Naive thymus-derived CD8-positive, alpha-beta T cell (primary cell): Measurements from ENCODE around the gene TMEM61. TPM values are rescaled to one million over a fixed set of nuclear protein-coding genes. Genes with fewer than 3 reads are reported as not detected.

Experiments
- ATAC-seq, 2 donors: fragments of 150-1000 bp; cut with Tn5 transposase in 1 of 2; sonication (Bioruptor Pico), chemical (Tn5 transposase) in 1 of 2; 1 replicate in 1 of 2; 2 replicates in 1 of 2; pipeline ENCODE4 v1.10.0; 2021; ENCODE audit warnings: mild to moderate bottlenecking in 2 of 2, moderate library complexity in 2 of 2
- POLR2A ChIA-PET: fragments of 350-600 bp; sonication (Branson Sonifier 250); formaldehyde crosslinking; loops from one replicate; lab custom pipeline; 2021; ENCODE audit warnings: antibody characterized with exemption; lab: Charles Lee
- DNase-seq, 10 donors: peaks; one replicate each; pipeline versions ENCODE4 v3.0.0 to v3.0.0-alpha.2; 2020 to 2022
- H3K27ac Mint-ChIP-seq, 10 donors: one replicate each; pipeline ENCODE4 v1.8.0; 2020 to 2022; ENCODE audit warnings: mild to moderate bottlenecking in 10 of 10, mixed read lengths in 10 of 10, moderate library complexity in 4 of 10, inconsistent platforms in 1 of 10
- H3K27me3 Mint-ChIP-seq, 5 donors: one replicate each; pipeline ENCODE4 v1.8.0; 2021 to 2022; ENCODE audit warnings: mixed read lengths in 5 of 5
- H3K36me3 Mint-ChIP-seq, 3 donors: one replicate each; pipeline ENCODE4 v1.8.0; 2020 to 2022; ENCODE audit warnings: mixed read lengths in 3 of 3, mild to moderate bottlenecking in 2 of 3, inconsistent platforms in 1 of 3
- H3K4me1 Mint-ChIP-seq, 4 donors: one replicate each; pipeline ENCODE4 v1.8.0; 2021 to 2022; ENCODE audit warnings: mixed read lengths in 4 of 4
- H3K4me3 Mint-ChIP-seq, 10 donors: one replicate each; pipeline ENCODE4 v1.8.0; 2020 to 2022; ENCODE audit warnings: mild to moderate bottlenecking in 10 of 10, mixed read lengths in 10 of 10, moderate library complexity in 6 of 10, inconsistent platforms in 1 of 10
- H3K9me3 Mint-ChIP-seq, 9 donors: one replicate each; pipeline ENCODE4 v1.8.0; 2020 to 2022; ENCODE audit warnings: mixed read lengths in 9 of 9, mild to moderate bottlenecking in 3 of 9, inconsistent platforms in 1 of 9, moderate library complexity in 1 of 9
- polyA plus RNA-seq, 3 donors: library from polyadenylated mRNA; unstranded; fragments of 300-500 nt; fragmentation: Illumina TruSeq; gene quantifications; one replicate each; pipeline ENCODE4 v1.2.3, GENCODE V29; 2021
- total RNA-seq, 8 experiments: library from RNA in 2 of 8; stranded (reverse) in 2 of 8; gene quantifications; one replicate each; pipeline ENCODE4 v1.2.3 and lab custom pipeline; 2021 to 2026

The TMEM61 gene
- total and polyA plus RNA-seq, 5 experiments from 2014 or later, result not detected

- Mint-ChIP-seq H3K27me3 (peaks cover 18 to 51% (median 35%) of the 10 kb centered on the region in 5 donors), H3K9me3 (no peaks in the 10 kb centered on the region), H3K27ac (no peak overlapping the region), H3K36me3 (no peaks in the 10 kb centered on the region), H3K4me1 (peaks cover 0 to 4% (median 2%) of the 10 kb centered on the region in 4 donors), H3K4me3 (no peak overlapping the region)
- no peak for DNase-seq
- no peak for ATAC-seq
- POLR2A ChIA-PET, result no interaction called here
Observed at GRCh38 chr1:54978528-54979326, 1.7 kb upstream of the TMEM61 start.

DNA sequence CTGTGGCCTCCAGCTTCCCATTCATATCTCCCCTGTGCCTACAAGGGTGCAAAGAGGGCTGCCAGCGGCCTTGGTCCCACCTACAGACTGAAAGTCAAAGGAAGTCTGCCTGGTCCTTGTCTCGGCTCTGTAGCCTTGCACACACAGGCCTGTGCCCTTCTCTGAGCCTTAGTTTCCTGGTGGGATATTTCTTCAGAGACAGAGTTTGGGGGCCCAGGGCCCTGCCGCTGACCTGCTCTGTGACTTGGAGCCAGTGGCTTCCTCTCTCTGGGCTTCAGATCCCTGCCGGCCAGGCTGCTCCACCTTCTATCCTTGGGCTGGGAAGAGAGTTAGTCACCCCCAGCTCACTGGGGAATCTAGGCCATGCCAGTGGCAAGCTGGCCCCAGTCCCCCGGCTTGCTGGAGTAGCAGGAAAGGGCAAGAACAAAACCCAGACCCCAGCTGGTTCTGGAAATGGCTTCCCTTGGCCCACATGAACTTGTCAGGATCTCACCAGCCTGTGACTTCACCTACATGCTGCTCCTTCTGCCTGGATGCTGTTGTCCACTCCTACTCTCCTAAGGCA lies 1.0 kb upstream of the TMEM61 start:
- no peaks in the 10 kb centered on the region for H3K9me3 Mint-ChIP-seq
- H3K4me1 Mint-ChIP-seq, result peaks cover 0 to 4% (median 2%) of the 10 kb centered on the region in 4 donors
- ATAC-seq (no peak), DNase-seq (no peak)
- no peak overlapping the region for H3K27ac Mint-ChIP-seq
- peaks cover 20 to 57% (median 39%) of the 10 kb centered on the region in 5 donors for H3K27me3 Mint-ChIP-seq
- POLR2A ChIA-PET, result no interaction called here
- H3K36me3 Mint-ChIP-seq, result no peaks in the 10 kb centered on the region
- H3K4me3 Mint-ChIP-seq, result no peak overlapping the region

DNA sequence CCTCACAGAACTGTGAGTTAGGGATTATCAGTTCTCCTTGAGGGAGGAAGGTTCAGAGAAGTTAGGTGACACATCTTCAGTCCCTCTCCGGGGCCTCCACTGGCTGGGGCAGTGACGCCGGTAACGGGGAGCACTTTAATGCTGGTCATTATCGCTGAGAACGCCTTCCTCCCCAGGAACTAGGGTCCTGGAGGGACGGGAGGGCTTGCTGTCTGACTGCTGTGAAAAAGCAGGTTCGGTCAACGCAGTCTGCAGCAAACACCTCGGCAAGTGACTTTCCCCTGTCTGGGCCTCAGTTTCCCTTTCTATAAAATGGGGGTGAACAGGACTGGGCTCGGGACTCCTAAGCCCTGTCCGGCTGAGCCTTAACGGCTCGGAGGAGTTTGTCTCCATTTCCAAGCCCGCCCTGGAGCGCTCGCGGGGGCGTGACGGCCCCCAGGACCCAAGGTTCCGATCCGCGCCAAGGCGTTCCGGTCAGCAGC lies 341 bp upstream of the TMEM61 start:
- no peaks in the 10 kb centered on the region for H3K9me3 Mint-ChIP-seq
- no peak overlapping the region for H3K27ac Mint-ChIP-seq
- no peak overlapping the region for H3K4me3 Mint-ChIP-seq
- POLR2A ChIA-PET, result no interaction called here
- no peak for ATAC-seq
- no peak for DNase-seq
- peaks cover 0 to 4% (median 2%) of the 10 kb centered on the region in 4 donors for H3K4me1 Mint-ChIP-seq
- peaks cover 19 to 57% (median 37%) of the 10 kb centered on the region in 5 donors for H3K27me3 Mint-ChIP-seq
- no peaks in the 10 kb centered on the region for H3K36me3 Mint-ChIP-seq

GRCh38 chr1:54981466-54981865 lies 1.0 kb downstream of the TMEM61 start:
- no peak for DNase-seq
- H3K9me3 Mint-ChIP-seq, result no peaks in the 10 kb centered on the region
- H3K27me3 Mint-ChIP-seq, result peaks cover 12 to 69% (median 38%) of the 10 kb centered on the region in 5 donors
- peaks cover 0 to 4% (median 2%) of the 10 kb centered on the region in 4 donors for H3K4me1 Mint-ChIP-seq
- POLR2A ChIA-PET, result no interaction called here
- H3K36me3 Mint-ChIP-seq, result no peaks in the 10 kb centered on the region
- H3K27ac Mint-ChIP-seq, result no peak overlapping the region
- no peak for ATAC-seq
- H3K4me3 Mint-ChIP-seq, result no peak overlapping the region

GRCh38 chr1:54982739-54983138 lies 2.3 kb downstream of the TMEM61 start:
- POLR2A ChIA-PET, result no interaction called here
- no peak overlapping the region for H3K27ac Mint-ChIP-seq
- ATAC-seq (no peak), DNase-seq (no peak)
- no peaks in the 10 kb centered on the region for H3K9me3 Mint-ChIP-seq
- H3K27me3 Mint-ChIP-seq, result peaks cover 12 to 68% (median 38%) of the 10 kb centered on the region in 5 donors
- peaks cover 0 to 4% (median 2%) of the 10 kb centered on the region in 4 donors for H3K4me1 Mint-ChIP-seq
- no peaks in the 10 kb centered on the region for H3K36me3 Mint-ChIP-seq
- no peak overlapping the region for H3K4me3 Mint-ChIP-seq

- POLR2A ChIA-PET, result no interaction called here
- ATAC-seq, result no peak
- Mint-ChIP-seq H3K9me3 (no peaks in the 10 kb centered on the region), H3K27ac (no peak overlapping the region), H3K27me3 (peaks cover 9 to 57% (median 32%) of the 10 kb centered on the region in 5 donors), H3K4me1 (peaks cover 0 to 4% (median 2%) of the 10 kb centered on the region in 4 donors), H3K36me3 (no peaks in the 10 kb centered on the region), H3K4me3 (no peak overlapping the region)
- DNase-seq, result no peak
Observed at GRCh38 chr1:54984131-54984842, 3.9 kb downstream of the TMEM61 start.

- POLR2A ChIA-PET, result no interaction called here
- H3K27me3 Mint-ChIP-seq, result peaks cover 5 to 48% (median 28%) of the 10 kb centered on the region in 5 donors
- H3K36me3 Mint-ChIP-seq, result no peaks in the 10 kb centered on the region
- ATAC-seq (no peak), DNase-seq (no peak)
- H3K4me1 Mint-ChIP-seq, result peaks cover 0 to 4% (median 2%) of the 10 kb centered on the region in 4 donors
- no peak overlapping the region for H3K27ac Mint-ChIP-seq
- no peak overlapping the region for H3K4me3 Mint-ChIP-seq
- H3K9me3 Mint-ChIP-seq, result no peaks in the 10 kb centered on the region
Observed at GRCh38 chr1:54985556-54985955, 5.1 kb downstream of the TMEM61 start.

DNA sequence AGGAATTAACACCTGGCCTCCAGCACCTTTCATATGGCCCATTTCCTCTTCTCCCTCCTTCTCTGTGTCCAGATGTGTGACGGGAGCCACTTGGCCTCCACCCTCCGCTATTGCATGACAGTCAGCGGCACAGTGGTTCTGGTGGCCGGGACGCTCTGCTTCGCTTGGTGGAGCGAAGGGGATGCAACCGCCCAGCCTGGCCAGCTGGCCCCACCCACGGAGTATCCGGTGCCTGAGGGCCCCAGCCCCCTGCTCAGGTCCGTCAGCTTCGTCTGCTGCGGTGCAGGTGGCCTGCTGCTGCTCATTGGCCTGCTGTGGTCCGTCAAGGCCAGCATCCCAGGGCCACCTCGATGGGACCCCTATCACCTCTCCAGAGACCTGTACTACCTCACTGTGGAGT lies 5.6 kb downstream of the TMEM61 start:
- no peak overlapping the region for H3K4me3 Mint-ChIP-seq
- H3K27me3 Mint-ChIP-seq, result peaks cover 5 to 45% (median 27%) of the 10 kb centered on the region in 5 donors
- no peaks in the 10 kb centered on the region for H3K9me3 Mint-ChIP-seq
- H3K36me3 Mint-ChIP-seq, result no peaks in the 10 kb centered on the region
- DNase-seq (no peak), ATAC-seq (no peak)
- H3K4me1 Mint-ChIP-seq, result peaks cover 0 to 4% (median 1%) of the 10 kb centered on the region in 4 donors
- POLR2A ChIA-PET, result no interaction called here
- H3K27ac Mint-ChIP-seq, result no peak overlapping the region

- H3K4me3 Mint-ChIP-seq, result no peak overlapping the region
Observed at GRCh38 chr1:54986533-54986932, 6.1 kb downstream of the TMEM61 start.

GRCh38 chr1:54987427-54987826 lies 7.0 kb downstream of the TMEM61 start:
- Mint-ChIP-seq H3K27me3 (peaks cover 3 to 31% (median 15%) of the 10 kb centered on the region in 5 donors), H3K27ac (no peak overlapping the region), H3K9me3 (no peaks in the 10 kb centered on the region), H3K4me1 (no peaks in the 10 kb centered on the region), H3K36me3 (no peaks in the 10 kb centered on the region), H3K4me3 (no peak overlapping the region)
- POLR2A ChIA-PET, result no interaction called here
- no peak for DNase-seq
- ATAC-seq, result no peak

More at GRCh38 chr1:54986533-54986932, 6.1 kb downstream of the TMEM61 start:
- H3K27me3 Mint-ChIP-seq, result peaks cover 5 to 40% (median 22%) of the 10 kb centered on the region in 5 donors
- POLR2A ChIA-PET, result no interaction called here
- no peaks in the 10 kb centered on the region for H3K4me1 Mint-ChIP-seq
- H3K27ac Mint-ChIP-seq, result no peak overlapping the region
- DNase-seq (no peak), ATAC-seq (no peak)
- H3K36me3 Mint-ChIP-seq, result no peaks in the 10 kb centered on the region
- H3K9me3 Mint-ChIP-seq, result no peaks in the 10 kb centered on the region

- POLR2A ChIA-PET, result no interaction called here
- Mint-ChIP-seq H3K36me3 (no peaks in the 10 kb centered on the region), H3K27me3 (peaks cover 3 to 26% (median 14%) of the 10 kb centered on the region in 5 donors), H3K4me1 (no peaks in the 10 kb centered on the region), H3K27ac (no peak overlapping the region), H3K9me3 (no peaks in the 10 kb centered on the region), H3K4me3 (no peak overlapping the region)
- ATAC-seq (no peak), DNase-seq (no peak)
Observed at GRCh38 chr1:54987919-54988705, 7.7 kb downstream of the TMEM61 start.

GRCh38 chr1:54988975-54989374 lies 8.5 kb downstream of the TMEM61 start:
- Mint-ChIP-seq H3K27me3 (peaks cover under 1 to 18% (median 7%) of the 10 kb centered on the region in 5 donors), H3K36me3 (no peaks in the 10 kb centered on the region), H3K9me3 (no peaks in the 10 kb centered on the region), H3K4me1 (no peaks in the 10 kb centered on the region), H3K4me3 (no peak overlapping the region), H3K27ac (no peak overlapping the region)
- POLR2A ChIA-PET, result no interaction called here
- ATAC-seq (no peak), DNase-seq (no peak)
